Left lung (tissue), 10 donors: ENCODE measurements around the gene AK2. TPM values are rescaled to one million over a fixed set of nuclear protein-coding genes. Genes with fewer than 3 reads are reported as not detected.
"Not testable (repeated sequence)": the region's sequence is repeated elsewhere in the genome, so short reads cannot be mapped to it uniquely, and the experiment has no call there.

Experiments used
- ATAC-seq: fragments of 200-7000 bp; cut with Tn5 transposase; one replicate; pipeline ENCODE4 v1.9.1; 2020; ENCODE audit warnings: moderate library complexity
- DNase-seq, 4 donors: peaks; one replicate each; pipeline ENCODE4 v3.0.0-alpha.2; 2013 to 2020
- H3K27ac ChIP-seq, 2 donors: fragments of 200-600 bp; sonication (generic) in 1 of 2; one replicate each; pipeline versions ENCODE4 v1.5.0 to v1.8.0; 2020 to 2021
- H3K27me3 ChIP-seq, 2 donors: fragments of 200-600 bp; sonication (generic) in 1 of 2; one replicate each; pipeline versions ENCODE4 v1.5.0 to v1.8.0; 2020 to 2021
- H3K36me3 ChIP-seq, 2 donors: fragments of 200-600 bp; sonication (generic) in 1 of 2; one replicate each; pipeline versions ENCODE4 v1.5.0 to v1.8.0; 2020 to 2021
- H3K4me1 ChIP-seq, 2 donors: fragments of 200-600 bp; one replicate each; pipeline ENCODE4 v1.8.0; 2021
- H3K4me3 ChIP-seq, 2 donors: fragments of 200-600 bp; sonication (generic) in 1 of 2; one replicate each; pipeline versions ENCODE4 v1.5.0 to v1.8.0; 2020 to 2021; ENCODE audit warnings: mild to moderate bottlenecking in 1 of 2
- H3K9me3 ChIP-seq, 2 donors: fragments of 200-600 bp; sonication (generic) in 1 of 2; one replicate each; pipeline versions ENCODE4 v1.5.0 to v1.8.0; 2020 to 2021
- CTCF ChIP-seq, 2 donors: fragments of 200-600 bp; sonication (generic) in 1 of 2; IDR thresholded peaks; one replicate each; pipeline versions ENCODE4 v1.5.0 to v1.8.0; 2021; ENCODE audit warnings: antibody characterized with exemption in 2 of 2
- intact Hi-C, 2 donors: fragments of 100-400 bp; cut with DNase I; formaldehyde crosslinking; loops; one replicate each; pipeline versions ENCODE4 v1.11.2 to v1.14.2; 2022
- polyA plus RNA-seq, 6 donors: library from polyadenylated mRNA; unstranded; fragments of 120-200 nt; gene quantifications; one replicate each; pipeline ENCODE4 v1.2.1, GENCODE V29; 2013; ENCODE audit not compliant: insufficient read length in 6 of 6
- total RNA-seq, 2 donors: library from RNA; stranded (reverse); fragmentation: NEBNext Ultra II Directional; extraction: Animal tissue kit (Norgen Biotek cat#: 25700); gene quantifications; one replicate each; pipeline ENCODE4 v1.2.1, GENCODE V29; 2021
- donor health status: DM: no; HTN: yes; CAD: no.
- donor health status: DM: no; HTN: no; CAD: no.

The AK2 gene
- total and polyA plus RNA-seq, 8 donors = 119 to 188 (median 165) TPM

- DNase-seq (no peak), ATAC-seq (no peak)
- no peak for TF ChIP-seq CTCF (IDR thresholded peaks at IDR 0.05)
- no peak overlapping the region for H3K4me3 ChIP-seq
- no peaks in the 10 kb centered on the region for H3K9me3 ChIP-seq
- no peaks in the 10 kb centered on the region for H3K36me3 ChIP-seq
- peaks cover 0 to 26% of the 10 kb centered on the region in 2 donors for H3K27me3 ChIP-seq
- H3K27ac ChIP-seq = no peak overlapping the region
- intact Hi-C loops = no loop called here
- peaks cover 0 to 17% of the 10 kb centered on the region in 2 donors for H3K4me1 ChIP-seq
These were observed 41.4 kb upstream of the AK2 start for GRCh38 chr1:33078030-33078591.

GRCh38 chr1:33074193-33074945, 37.7 kb upstream of the AK2 start:
- Histone ChIP-seq H3K27ac (no peak overlapping the region), H3K4me1 (no peaks in the 10 kb centered on the region), H3K4me3 (no peak overlapping the region), H3K27me3 (no peaks in the 10 kb centered on the region), H3K36me3 (no peaks in the 10 kb centered on the region), H3K9me3 (no peaks in the 10 kb centered on the region)
- no peak for TF ChIP-seq CTCF (IDR thresholded peaks at IDR 0.05)
- ATAC-seq = no peak
- DNase-seq = no peak
- intact Hi-C loops = no loop called here

- TF ChIP-seq CTCF (IDR thresholded peaks at IDR 0.05) = no peak
- H3K9me3 ChIP-seq = no peaks in the 10 kb centered on the region
- ATAC-seq (no peak), DNase-seq (no peak)
- H3K27ac ChIP-seq = no peak overlapping the region
- no peaks in the 10 kb centered on the region for H3K4me1 ChIP-seq
- H3K4me3 ChIP-seq = no peak overlapping the region
- no peaks in the 10 kb centered on the region for H3K36me3 ChIP-seq
- intact Hi-C loops = no loop called here
- H3K27me3 ChIP-seq = no peaks in the 10 kb centered on the region
These were observed 36.0 kb upstream of the AK2 start for GRCh38 chr1:33072707-33073106.

- H3K27ac ChIP-seq = no peak overlapping the region
- no peaks in the 10 kb centered on the region for H3K4me1 ChIP-seq
- TF ChIP-seq CTCF (IDR thresholded peaks at IDR 0.05) = no peak
- no peaks in the 10 kb centered on the region for H3K36me3 ChIP-seq
- peaks cover 0 to 11% of the 10 kb centered on the region in 2 donors for H3K9me3 ChIP-seq
- ATAC-seq = no peak
- intact Hi-C loops = no loop called here
- H3K4me3 ChIP-seq = no peak overlapping the region
- no peaks in the 10 kb centered on the region for H3K27me3 ChIP-seq
- no peak for DNase-seq
These were observed 33.9 kb upstream of the AK2 start for GRCh38 chr1:33070628-33071027.

- H3K27ac ChIP-seq, H3K36me3 ChIP-seq, intact Hi-C loops, H3K4me1 ChIP-seq, H3K27me3 ChIP-seq, DNase-seq, ATAC-seq, H3K4me3 ChIP-seq: not testable (repeated sequence)
- peaks cover 0 to 36% of the 10 kb centered on the region in 2 donors for H3K9me3 ChIP-seq
These were observed 31.4 kb upstream of the AK2 start for GRCh38 chr1:33068108-33068507.

- H3K4me1 ChIP-seq, intact Hi-C loops, DNase-seq, ATAC-seq, H3K27ac ChIP-seq, H3K4me3 ChIP-seq, H3K27me3 ChIP-seq, H3K36me3 ChIP-seq: not testable (repeated sequence)
- peaks cover 0 to 51% of the 10 kb centered on the region in 2 donors for H3K9me3 ChIP-seq
These were observed 29.8 kb upstream of the AK2 start for GRCh38 chr1:33066477-33066876.
